Measurements from ENCODE around the gene DLGAP1. TPM values are rescaled to one million over a fixed set of nuclear protein-coding genes. Genes with fewer than 3 reads are reported as not detected.

The DLGAP1 gene
- total and polyA plus RNA-seq, 2 of the 8 experiments (the other 6 are each of a cell fraction or from before 2014, with no cell fraction given), result 11.8 to 16.9 TPM

- no peak for TF ChIP-seq GABPA (IDR thresholded peaks at IDR 0.05; ENCODE audit: borderline replicate concordance, insufficient read depth, low read length)
- TF ChIP-seq CHD2 (IDR thresholded peaks at IDR 0.05; ENCODE audit: low read length), result no peak
Measured at GRCh38 chr18:3819961-3820360, 635.1 kb downstream of the DLGAP1 start (continued).
